Nephron (organoid): ENCODE data around the gene RIOK1.

ENCODE experiments used
- H3K27ac Mint-ChIP-seq, 3 experiments: 2 replicates each; pipeline ENCODE4 v1.8.0; 2020; ENCODE audit warnings: mixed read lengths in 3 of 3, mild to moderate bottlenecking in 2 of 3, moderate library complexity in 1 of 3
- H3K27me3 Mint-ChIP-seq: 2 replicates; pipeline ENCODE4 v1.8.0; 2021; ENCODE audit warnings: low read depth, mild to moderate bottlenecking, moderate library complexity, mixed read lengths
- H3K36me3 Mint-ChIP-seq: 2 replicates; pipeline ENCODE4 v1.8.0; 2020; ENCODE audit warnings: low read depth, mixed read lengths
- H3K4me1 Mint-ChIP-seq: 2 replicates; pipeline ENCODE4 v1.8.0; 2020; ENCODE audit warnings: mixed read lengths
- H3K4me3 Mint-ChIP-seq, 3 experiments: 2 replicates each; pipeline ENCODE4 v1.8.0; 2020; ENCODE audit warnings: mild to moderate bottlenecking in 3 of 3, mixed read lengths in 3 of 3, moderate library complexity in 2 of 3
- H3K9me3 Mint-ChIP-seq: 2 replicates; pipeline ENCODE4 v1.8.0; 2020; ENCODE audit warnings: mixed read lengths
- CTCF ChIP-seq, 3 experiments: fragments of 200-600 bp; sonication (generic); IDR thresholded peaks; one replicate each; pipeline ENCODE4 v1.5.0; 2021; ENCODE audit warnings: antibody characterized with exemption in 3 of 3; ENCODE audit not compliant: unreplicated experiment in 3 of 3

The RIOK1 gene

GRCh38 chr6:7461416-7461815 is 71.8 kb downstream of the RIOK1 start:
- Mint-ChIP-seq H3K4me1 (no peaks in the 10 kb centered on the region), H3K27ac (no peak overlapping the region), H3K27me3 (peaks cover 14% of the 10 kb centered on the region), H3K36me3 (no peaks in the 10 kb centered on the region), H3K4me3 (no peak overlapping the region), H3K9me3 (no peaks in the 10 kb centered on the region)
- TF ChIP-seq CTCF (IDR thresholded peaks at IDR 0.05; ENCODE audit: unreplicated experiment in 3 of 3) = no peak

- Mint-ChIP-seq H3K9me3 (no peaks in the 10 kb centered on the region), H3K27me3 (peaks cover 3% of the 10 kb centered on the region), H3K27ac (peak overlapping the region in 2 of 3 experiments; percentile 27 to 68), H3K36me3 (no peaks in the 10 kb centered on the region), H3K4me1 (peaks cover 3% of the 10 kb centered on the region), H3K4me3 (no peak overlapping the region)
- no peak for TF ChIP-seq CTCF (IDR thresholded peaks at IDR 0.05; ENCODE audit: unreplicated experiment in 3 of 3)
These were observed 74.2 kb downstream of the RIOK1 start for GRCh38 chr6:7463785-7464184.

GRCh38 chr6:7467007-7467897 is 77.6 kb downstream of the RIOK1 start:
- no peak for TF ChIP-seq CTCF (IDR thresholded peaks at IDR 0.05; ENCODE audit: unreplicated experiment in 3 of 3)
- peaks cover 3% of the 10 kb centered on the region for H3K4me1 Mint-ChIP-seq
- no peaks in the 10 kb centered on the region for H3K27me3 Mint-ChIP-seq
- no peaks in the 10 kb centered on the region for H3K36me3 Mint-ChIP-seq
- H3K27ac Mint-ChIP-seq = no peak overlapping the region
- no peak overlapping the region for H3K4me3 Mint-ChIP-seq
- H3K9me3 Mint-ChIP-seq = no peaks in the 10 kb centered on the region
